ENCODE results near the gene RXRA. TPM values are rescaled to one million over a fixed set of nuclear protein-coding genes. Genes with fewer than 3 reads are reported as not detected.

Gene RXRA
- total RNA-seq: 10 to 100 TPM; 43.8 to 92.7 (median 74.1) TPM

GRCh38 chr9:134325813-134326723 lies at the start of gene RXRA:
TSS of gene RXRA (plus strand) at chr9:134326455. CDS start at chr9:134326632, 177 bp downstream.
- no peaks in the 10 kb centered on the region for H3K27me3 ChIP-seq
- H3K4me3 ChIP-seq: peak within 1 kb of the TSS; percentile 53 to 85 (median 82)
- TF ChIP-seq EP300 (IDR thresholded peaks at IDR 0.05): no peak
- peak in 2 of 6 experiments; percentile 17 to 22 for TF ChIP-seq CTCF (IDR thresholded peaks at IDR 0.05)
- TF ChIP-seq POLR2AphosphoS5 (IDR thresholded peaks at IDR 0.05): peak in 1 of 2 donors; percentile 75
- peak in 3 of 4 donors; percentile 84 to 92 (median 87) for TF ChIP-seq POLR2A (IDR thresholded peaks at IDR 0.05)
- peaks cover 49 to 62% (median 56%) of the 10 kb centered on the region in 4 donors for H3K4me1 ChIP-seq
- ATAC-seq (ENCODE audit: low FRiP score in 2 of 2) (peak; percentile 50 to 84), DNase-seq (peak; percentile 84 to 97)
- 0% methylated on average over 9 to 27 of the region's 156 CpGs for WGBS, 2 donors
- H3K36me3 ChIP-seq: no peaks in the 10 kb centered on the region
- H3K9me3 ChIP-seq: no peaks in the 10 kb centered on the region
- H3K27ac ChIP-seq: peak within 1 kb of the TSS; percentile 93 to 96 (median 94)

GRCh38 chr9:134278286-134278685 lies 48.0 kb upstream of the RXRA start:
- Histone ChIP-seq H3K36me3 (no peaks in the 10 kb centered on the region), H3K4me1 (peaks cover 4 to 16% (median 6%) of the 10 kb centered on the region in 4 donors), H3K27me3 (no peaks in the 10 kb centered on the region), H3K27ac (no peak overlapping the region), H3K9me3 (peaks cover 0 to 3% (median 0%) of the 10 kb centered on the region in 4 donors), H3K4me3 (no peak overlapping the region)
- WGBS, 2 donors: 97 to 100% methylated on average over 1 to 7 of the region's 7 CpGs
- DNase-seq (no peak), ATAC-seq (ENCODE audit: low FRiP score in 2 of 2) (no peak)
- TF ChIP-seq POLR2AphosphoS5 (IDR thresholded peaks at IDR 0.05) (no peak), CTCF (IDR thresholded peaks at IDR 0.05) (no peak), POLR2A (IDR thresholded peaks at IDR 0.05) (no peak), EP300 (IDR thresholded peaks at IDR 0.05) (no peak)

GRCh38 chr9:134278974-134279640 lies 47.1 kb upstream of the RXRA start:
- 80 to 81% methylated on average over 8 of the region's 8 CpGs for WGBS, 2 donors
- peaks cover 0 to 3% (median 0%) of the 10 kb centered on the region in 4 donors for H3K9me3 ChIP-seq
- ATAC-seq (ENCODE audit: low FRiP score in 2 of 2) (no peak), DNase-seq (no peak)
- no peak overlapping the region for H3K4me3 ChIP-seq
- no peaks in the 10 kb centered on the region for H3K27me3 ChIP-seq
- H3K4me1 ChIP-seq: peaks cover 5 to 21% (median 10%) of the 10 kb centered on the region in 4 donors
- H3K36me3 ChIP-seq: no peaks in the 10 kb centered on the region
- no peak overlapping the region for H3K27ac ChIP-seq
- TF ChIP-seq POLR2A (IDR thresholded peaks at IDR 0.05): no peak
- no peak for TF ChIP-seq POLR2AphosphoS5 (IDR thresholded peaks at IDR 0.05)
- no peak for TF ChIP-seq CTCF (IDR thresholded peaks at IDR 0.05)
- no peak for TF ChIP-seq EP300 (IDR thresholded peaks at IDR 0.05)

- H3K9me3 ChIP-seq: peaks cover 0 to 3% (median 0%) of the 10 kb centered on the region in 4 donors
- 96 to 97% methylated on average over 10 to 19 of the region's 19 CpGs for WGBS, 2 donors
- no peak overlapping the region for H3K27ac ChIP-seq
- DNase-seq (peak in 1 of 2 donors; percentile 66), ATAC-seq (ENCODE audit: low FRiP score in 2 of 2) (no peak)
- TF ChIP-seq POLR2AphosphoS5 (IDR thresholded peaks at IDR 0.05) (no peak), CTCF (IDR thresholded peaks at IDR 0.05) (no peak), EP300 (IDR thresholded peaks at IDR 0.05) (no peak), POLR2A (IDR thresholded peaks at IDR 0.05) (no peak)
- no peak overlapping the region for H3K4me3 ChIP-seq
- H3K4me1 ChIP-seq: peaks cover 5 to 15% (median 10%) of the 10 kb centered on the region in 4 donors
- no peaks in the 10 kb centered on the region for H3K36me3 ChIP-seq
- no peaks in the 10 kb centered on the region for H3K27me3 ChIP-seq
Observed at GRCh38 chr9:134282138-134282650, 44.1 kb upstream of the RXRA start.

Data from upper lobe of left lung (tissue), 6 donors.